Ovary (tissue), 9 donors: Measurements from ENCODE around the gene TLL2. TPM values are rescaled to one million over a fixed set of nuclear protein-coding genes. Genes with fewer than 3 reads are reported as not detected.

Source experiments
- DNase-seq, 5 donors: peaks; one replicate each; pipeline ENCODE4 v3.0.0-alpha.2; 2019 to 2020
- H3K27ac ChIP-seq, 2 donors: fragments of 200-600 bp; one replicate each; pipeline versions ENCODE4 v1.5.1 to v1.8.0; 2019 to 2022
- H3K27me3 ChIP-seq: fragments of 200-600 bp; one replicate; pipeline ENCODE4 v1.8.0; 2022
- H3K36me3 ChIP-seq: fragments of 200-600 bp; sonication (generic); one replicate; pipeline ENCODE4 v1.5.1; 2019
- H3K4me1 ChIP-seq: one replicate; pipeline ENCODE4 v1.8.1; 2013; ENCODE audit warnings: mild to moderate bottlenecking, moderate library complexity; ENCODE audit not compliant: insufficient read depth
- H3K4me3 ChIP-seq: fragments of 200-600 bp; sonication (generic); one replicate; pipeline ENCODE4 v1.5.1; 2017
- H3K9me3 ChIP-seq, 2 donors: fragments of 200-600 bp in 1 of 2; sonication (generic) in 1 of 2; one replicate each; pipeline versions ENCODE4 v1.5.1 to v1.8.1; 2013 to 2019; ENCODE audit warnings: mild to moderate bottlenecking in 1 of 2, moderate library complexity in 1 of 2
- CTCF ChIP-seq, 3 donors: fragments of 450-650 bp in 2 of 3; fragments of 200-600 bp in 1 of 3; IDR thresholded peaks; one replicate each; pipeline versions ENCODE4 v1.5.1 to v1.8.0; 2016 to 2022; ENCODE audit warnings: antibody characterized with exemption in 3 of 3, mild to moderate bottlenecking in 1 of 3
- EP300 ChIP-seq: sonication (generic); formaldehyde crosslinking; IDR thresholded peaks from one replicate; pipeline ENCODE4 v1.6.1; 2017; ENCODE audit warnings: antibody characterized with exemption
- POLR2A ChIP-seq: fragments of 450-650 bp; IDR thresholded peaks from one replicate; pipeline ENCODE4 v1.6.1; 2017; ENCODE audit warnings: antibody characterized with exemption, mild to moderate bottlenecking, moderate library complexity
- WGBS, 3 donors: extraction: QIAGEN DNeasy Blood & Tissue Kit in 1 of 3; methylation state at CpG; one replicate each; pipeline versions ENCODE4 v1.1.5 to v1.1.7; 2013 to 2017; 5-methylcytosine and 5-hydroxymethylcytosine counted together
- intact Hi-C, 4 donors: fragments of 100-400 bp; cut with DNase I; formaldehyde crosslinking; loops; one replicate each; pipeline versions ENCODE4 v1.11.0 to v1.15.1; 2022 to 2023
- polyA plus RNA-seq, 2 donors: library from polyadenylated mRNA; stranded (reverse); fragments of 200-250 nt in 1 of 2; fragments of 350-450 nt in 1 of 2; fragmentation: Illumina TruSeq in 1 of 2; extraction: RNeasy Lipid Tissue Mini Kit (QIAGEN cat#74804) in 1 of 2; gene quantifications; one replicate each; pipeline ENCODE4 v1.2.3, GENCODE V29; 2013 to 2014
- total RNA-seq, 7 donors: library from RNA; depleted of rRNA in 2 of 7; stranded (reverse); fragments of >200 nt in 2 of 7; fragmentation: NEBNext Ultra II Directional in 3 of 7; extraction: Animal tissue kit (Norgen Biotek cat#: 25700) in 3 of 7; gene quantifications; one replicate each; pipeline versions ENCODE4 v1.1.0 to v1.2.4, GENCODE V29; 2016 to 2023
- donor health status: DM: no; HTN: no; CAD: no; lungs with moderate emphysema.
- donor health status: DM: no; HTN: no; CAD: no.
- donor health status: Bipolar disorder and iron deficiency.
- donor health status: DM: yes; HTN: yes; CAD: no.
- donor health status: DM: no; HTN: no; CAD: no.
- donor health status: DM: yes; HTN: yes; CAD: no.

The TLL2 gene
- total and polyA plus RNA-seq, 9 donors: 0.07 to 0.68 (median 0.29) TPM; not detected in 1

GRCh38 chr10:96415891-96416554 lies 97.7 kb downstream of the TLL2 start:
- no peaks in the 10 kb centered on the region for H3K36me3 ChIP-seq
- H3K27me3 ChIP-seq: no peaks in the 10 kb centered on the region
- no peak for DNase-seq
- no peak overlapping the region for H3K4me3 ChIP-seq
- no peak overlapping the region for H3K27ac ChIP-seq
- 83 to 87% (median 86%) methylated on average over 5 of the region's 5 CpGs for WGBS, 3 donors
- H3K4me1 ChIP-seq: peaks cover 7% of the 10 kb centered on the region
- intact Hi-C loops: no loop called here
- H3K9me3 ChIP-seq: no peaks in the 10 kb centered on the region
- TF ChIP-seq POLR2A: no peak
- no peak for TF ChIP-seq EP300
- no peak for TF ChIP-seq CTCF (IDR thresholded peaks at IDR 0.05)

- intact Hi-C loops: no loop called here
- WGBS, 3 donors: 87 to 92% (median 91%) methylated on average over 1 of the region's 1 CpG
- no peak for DNase-seq
Observed at GRCh38 chr10:96415150-96415890, 98.4 kb downstream of the TLL2 start.

GRCh38 chr10:96414303-96414702 lies 99.4 kb downstream of the TLL2 start:
- H3K9me3 ChIP-seq: no peaks in the 10 kb centered on the region
- no peak for DNase-seq
- H3K36me3 ChIP-seq: no peaks in the 10 kb centered on the region
- TF ChIP-seq EP300: no peak
- no peak for TF ChIP-seq CTCF (IDR thresholded peaks at IDR 0.05)
- no peaks in the 10 kb centered on the region for H3K27me3 ChIP-seq
- H3K4me3 ChIP-seq: no peak overlapping the region
- intact Hi-C loops: no loop called here
- no peak overlapping the region for H3K27ac ChIP-seq
- H3K4me1 ChIP-seq: peaks cover 5% of the 10 kb centered on the region
- 93 to 95% (median 94%) methylated on average over 5 of the region's 5 CpGs for WGBS, 3 donors

More at GRCh38 chr10:96415150-96415890, 98.4 kb downstream of the TLL2 start:
- H3K4me1 ChIP-seq: peaks cover 5% of the 10 kb centered on the region
- no peaks in the 10 kb centered on the region for H3K36me3 ChIP-seq
- H3K27ac ChIP-seq: no peak overlapping the region
- no peak overlapping the region for H3K4me3 ChIP-seq
- TF ChIP-seq CTCF (IDR thresholded peaks at IDR 0.05) (no peak), EP300 (no peak), POLR2A (no peak)
- H3K27me3 ChIP-seq: no peaks in the 10 kb centered on the region
- H3K9me3 ChIP-seq: no peaks in the 10 kb centered on the region

GRCh38 chr10:96413151-96413787 lies 100.5 kb downstream of the TLL2 start:
- intact Hi-C loops: no loop called here
- Histone ChIP-seq H3K4me3 (no peak overlapping the region), H3K4me1 (peaks cover 5% of the 10 kb centered on the region), H3K36me3 (no peaks in the 10 kb centered on the region), H3K27ac (no peak overlapping the region), H3K27me3 (no peaks in the 10 kb centered on the region), H3K9me3 (no peaks in the 10 kb centered on the region)
- WGBS, 3 donors: 64 to 68% (median 68%) methylated on average over 13 of the region's 13 CpGs
- no peak for TF ChIP-seq CTCF (IDR thresholded peaks at IDR 0.05)
- no peak for TF ChIP-seq EP300
- no peak for TF ChIP-seq POLR2A
- DNase-seq: no peak
